HUDEP-2 (cell line): ENCODE measurements around the gene DTNB.
A peak's percentile ranks its signal among the peaks of the same experiment; 100 is the strongest.

Source experiments
- DNase-seq, 76 experiments: peaks; one replicate each; lab custom pipeline; 2025; ENCODE audit not compliant: unreplicated experiment in 76 of 76; lab: John Stamatoyannopoulos, UW

DTNB gene

GRCh38 chr2:25473758-25474340 is 199.5 kb downstream of the DTNB start:
- DNase-seq: peak in 7 of 76 experiments; percentile 1 to 15 (median 3)

DNA sequence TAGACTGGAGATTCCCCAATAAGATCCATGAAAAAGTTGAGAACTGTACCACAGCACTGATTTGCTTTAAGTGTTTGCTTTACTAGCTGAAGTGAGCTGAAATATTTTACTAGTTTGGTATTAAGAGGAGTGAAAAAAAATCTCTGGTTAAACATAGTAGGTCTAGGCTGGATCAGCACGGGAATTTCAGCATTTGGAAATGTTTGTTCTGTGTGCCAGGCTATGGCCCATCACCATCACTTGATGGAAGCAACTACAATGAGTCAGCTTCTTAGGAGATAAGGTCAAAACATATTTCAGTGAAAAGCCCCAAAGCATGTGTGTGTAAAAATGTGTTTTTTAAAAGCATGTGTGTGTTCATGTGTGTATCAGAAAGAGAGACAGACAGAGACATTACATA is 200.2 kb downstream of the DTNB start:
- no peak for DNase-seq

- no peak for DNase-seq
Measured at GRCh38 chr2:25470806-25471205, 202.6 kb downstream of the DTNB start.

- no peak for DNase-seq
Measured at GRCh38 chr2:25467743-25468142, 205.6 kb downstream of the DTNB start.

DNA sequence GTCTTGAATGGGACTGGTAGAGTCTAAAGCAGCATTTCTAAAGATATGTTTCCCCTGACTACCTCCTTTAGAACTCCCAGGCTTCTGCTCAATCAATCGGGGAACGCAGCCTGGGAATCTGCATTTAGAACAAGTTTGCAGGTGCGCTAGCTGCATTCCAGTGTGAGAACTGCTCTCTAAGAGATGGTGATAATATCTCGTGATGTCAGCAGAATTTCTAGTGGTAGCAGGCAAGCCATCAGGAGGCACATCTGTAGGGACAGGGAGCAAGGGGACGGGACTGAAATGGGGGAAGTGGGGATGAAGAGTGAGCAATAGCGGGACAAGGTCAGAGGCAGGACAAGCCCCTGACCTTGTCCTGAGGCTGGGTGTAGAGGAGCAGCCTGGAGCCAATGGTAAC is 211.4 kb downstream of the DTNB start:
- DNase-seq: no peak

DNA sequence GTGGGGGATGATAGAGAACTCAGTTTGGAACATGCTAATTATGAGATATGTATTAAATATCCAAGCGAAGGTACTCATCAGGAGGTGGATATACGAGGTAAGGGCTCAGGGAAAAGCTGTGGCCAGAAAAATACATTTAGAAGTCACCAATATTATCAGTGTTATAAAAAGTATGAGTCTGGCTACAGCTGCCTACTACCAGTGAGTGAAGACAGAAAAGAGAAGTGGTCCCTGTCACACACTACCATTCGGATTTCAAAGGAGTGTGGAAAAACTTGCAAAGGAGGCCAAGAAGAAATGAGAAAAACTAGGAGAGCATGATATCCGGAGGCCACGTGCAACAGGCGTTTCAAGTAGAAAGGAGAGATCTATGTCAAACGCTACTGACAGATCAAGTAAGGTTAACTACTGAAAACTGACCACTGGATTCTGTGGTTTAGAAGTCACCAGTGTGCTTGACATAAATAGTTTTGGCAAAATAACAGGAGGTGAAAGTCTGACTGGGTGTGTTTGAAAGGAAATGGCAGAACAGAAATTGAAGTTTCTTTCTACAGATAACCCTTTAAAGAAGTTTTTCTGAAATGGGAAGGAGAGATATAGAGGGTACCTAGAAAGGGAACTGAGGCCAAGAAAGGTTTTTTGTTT is 213.0 kb downstream of the DTNB start:
- no peak for DNase-seq

GRCh38 chr2:25454824-25455611 is 218.4 kb downstream of the DTNB start:
- no peak for DNase-seq

- no peak for DNase-seq
Measured at GRCh38 chr2:25453199-25453905, 220.0 kb downstream of the DTNB start.

DNA sequence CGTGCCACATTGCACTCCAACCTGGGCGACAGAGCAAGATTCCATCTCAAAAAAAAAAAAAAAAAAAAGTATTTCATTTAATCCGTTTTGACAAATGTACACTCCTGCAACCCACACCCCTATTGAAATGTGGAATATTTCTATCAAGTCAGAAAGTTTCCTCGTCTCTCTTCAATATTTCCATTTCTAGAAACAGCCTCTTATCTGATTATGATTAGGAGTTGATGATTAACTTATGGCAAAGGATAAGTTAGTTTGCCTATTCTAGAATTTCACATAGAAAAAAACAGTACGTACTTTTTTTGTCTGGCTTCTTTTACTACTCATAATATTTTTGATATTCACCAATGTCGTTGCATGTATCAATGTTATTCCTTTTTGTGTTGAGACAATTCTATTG is 224.6 kb downstream of the DTNB start:
- DNase-seq: no peak

DNA sequence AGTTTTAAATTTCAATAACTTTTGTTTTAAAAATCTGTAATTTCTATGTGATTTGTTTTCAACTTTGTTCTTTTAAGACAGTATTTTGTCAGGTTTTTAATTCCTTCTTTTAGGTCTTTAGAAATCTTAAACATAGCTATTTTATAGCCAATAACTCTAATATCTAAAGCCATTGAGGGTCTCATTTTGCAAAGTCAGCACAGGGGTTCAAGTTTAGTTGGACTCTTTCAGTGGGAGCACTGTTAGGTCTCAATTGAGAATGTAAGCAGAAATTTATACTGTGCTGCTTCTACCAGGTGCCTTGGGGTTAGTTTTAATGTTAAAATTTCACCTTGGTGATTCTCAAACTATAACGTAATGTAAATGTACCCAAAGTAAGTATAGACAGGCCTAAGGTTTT is 226.4 kb downstream of the DTNB start:
- DNase-seq: no peak

GRCh38 chr2:25446122-25446521 is 227.3 kb downstream of the DTNB start:
- DNase-seq: no peak

DNA sequence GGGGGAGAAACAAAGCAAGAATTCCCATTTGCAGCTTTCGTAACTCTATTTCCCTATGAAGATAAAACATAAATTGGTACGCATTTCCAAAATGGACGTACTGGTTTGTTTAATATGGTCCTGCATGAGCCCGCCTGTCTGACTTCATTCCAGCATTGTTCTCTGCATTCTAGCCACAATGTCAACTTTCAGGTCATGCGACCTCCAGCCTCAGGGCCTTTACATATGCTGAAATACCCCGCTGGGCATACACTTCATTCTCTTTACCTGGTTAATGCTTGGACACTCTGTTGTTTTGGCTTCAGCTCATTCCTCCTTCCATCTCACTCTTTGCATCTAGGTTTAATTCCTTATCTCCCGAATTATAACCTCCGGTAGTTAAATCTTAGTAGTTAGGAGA is 227.9 kb downstream of the DTNB start:
- DNase-seq: no peak

- DNase-seq: no peak
Measured at GRCh38 chr2:25444608-25445270, 228.6 kb downstream of the DTNB start.

- DNase-seq: no peak
Measured at GRCh38 chr2:25443766-25444165, 229.6 kb downstream of the DTNB start.

DNA sequence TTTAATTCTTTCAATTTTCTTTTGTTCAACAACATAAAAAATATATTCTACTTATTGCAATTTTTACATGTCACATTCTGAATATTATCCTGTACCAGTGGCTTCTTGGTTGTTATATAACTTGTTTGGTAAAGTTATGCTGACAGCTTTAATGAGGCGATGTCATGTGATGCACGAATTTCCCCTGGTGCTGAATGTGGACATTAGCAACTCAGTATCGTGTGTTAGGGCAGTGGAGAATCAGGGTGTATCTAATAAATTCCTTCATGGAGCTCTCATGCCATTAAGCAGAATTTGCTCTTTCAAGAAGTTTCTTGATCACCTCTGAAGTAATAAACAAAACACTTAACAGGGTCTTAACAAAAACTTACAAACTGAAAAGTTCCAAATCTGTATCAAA is 232.0 kb downstream of the DTNB start:
- DNase-seq: no peak

DNA sequence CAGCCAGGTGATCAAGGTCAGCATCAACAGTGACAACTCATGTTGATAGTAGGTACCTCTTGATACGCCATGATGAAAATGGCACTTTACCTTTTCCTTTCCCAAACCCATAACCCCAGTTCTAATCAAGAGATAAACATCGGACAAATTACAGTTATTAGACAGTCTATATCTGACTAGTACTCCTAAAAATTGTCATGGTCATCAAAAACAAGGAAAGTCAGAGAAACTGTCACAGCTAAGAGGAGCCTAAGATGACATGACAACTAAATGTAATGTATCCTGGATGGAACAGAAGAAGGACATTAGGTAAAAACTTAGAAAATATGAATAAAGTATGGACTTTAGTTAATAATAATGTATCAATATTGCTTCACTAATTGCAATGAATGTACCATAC is 234.6 kb downstream of the DTNB start:
- no peak for DNase-seq

GRCh38 chr2:25437881-25438662 is 235.3 kb downstream of the DTNB start:
- no peak for DNase-seq

- DNase-seq: no peak
Measured at GRCh38 chr2:25435421-25435820, 238.0 kb downstream of the DTNB start.

DNA sequence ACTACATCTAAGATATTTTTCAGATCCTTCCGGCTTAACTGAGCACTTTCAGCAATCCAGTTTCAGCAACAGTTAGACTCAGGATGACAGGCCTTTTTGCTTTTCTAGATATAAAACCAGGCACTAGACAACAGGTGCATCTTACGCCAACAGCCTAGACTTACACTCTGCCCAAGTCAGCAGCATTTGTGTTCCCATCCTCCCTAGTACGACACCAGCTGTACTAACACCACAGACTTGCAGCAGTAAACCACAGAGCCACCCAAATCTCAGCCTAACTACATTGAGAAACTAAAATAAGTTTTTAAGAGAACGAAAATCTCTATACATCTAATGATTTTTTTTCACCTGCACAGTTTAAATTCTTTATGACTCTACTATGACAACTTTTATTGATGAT is 241.8 kb downstream of the DTNB start:
- no peak for DNase-seq

GRCh38 chr2:25430556-25430955 is 242.8 kb downstream of the DTNB start:
- no peak for DNase-seq
